Lower leg skin (tissue), 3 donors: ENCODE data around the gene KCNT2.

Experiments
- POLR2A ChIP-seq, 2 donors: fragments of 450-650 bp; IDR thresholded peaks; one replicate each; pipeline ENCODE4 v1.6.1; 2016 to 2017; ENCODE audit warnings: antibody characterized with exemption in 2 of 2, mild to moderate bottlenecking in 1 of 2, moderate library complexity in 1 of 2
- TF ChIP-seq, protein P1 (sequence below), 3 donors: fragments of 450-650 bp; IDR thresholded peaks; one replicate each; pipeline ENCODE4 v1.5.1; 2016; ENCODE audit warnings: antibody characterized with exemption in 3 of 3, mild to moderate bottlenecking in 3 of 3, moderate library complexity in 2 of 3

DNA sequence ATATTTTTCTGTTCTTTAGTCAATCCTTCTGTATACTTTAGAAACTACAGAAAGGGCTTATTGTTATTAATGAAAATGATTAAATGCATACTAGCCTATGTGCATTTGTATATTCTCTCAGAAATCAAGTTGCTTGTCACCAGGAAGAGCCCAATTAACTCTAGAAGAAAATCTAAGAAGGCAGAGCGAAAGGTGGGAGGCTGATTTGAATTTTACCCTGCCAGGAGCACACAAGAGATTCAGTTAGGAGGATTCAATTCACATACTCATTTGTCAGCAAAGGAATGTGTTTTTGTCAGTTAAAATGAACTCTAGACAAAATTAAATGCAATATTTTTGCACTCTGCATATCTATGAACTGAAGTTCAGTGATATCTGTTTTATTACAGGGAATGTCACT is 411.8 kb downstream of the KCNT2 start:
- no peak for TF ChIP-seq POLR2A (IDR thresholded peaks at IDR 0.05)
- TF ChIP-seq, protein P1, sequence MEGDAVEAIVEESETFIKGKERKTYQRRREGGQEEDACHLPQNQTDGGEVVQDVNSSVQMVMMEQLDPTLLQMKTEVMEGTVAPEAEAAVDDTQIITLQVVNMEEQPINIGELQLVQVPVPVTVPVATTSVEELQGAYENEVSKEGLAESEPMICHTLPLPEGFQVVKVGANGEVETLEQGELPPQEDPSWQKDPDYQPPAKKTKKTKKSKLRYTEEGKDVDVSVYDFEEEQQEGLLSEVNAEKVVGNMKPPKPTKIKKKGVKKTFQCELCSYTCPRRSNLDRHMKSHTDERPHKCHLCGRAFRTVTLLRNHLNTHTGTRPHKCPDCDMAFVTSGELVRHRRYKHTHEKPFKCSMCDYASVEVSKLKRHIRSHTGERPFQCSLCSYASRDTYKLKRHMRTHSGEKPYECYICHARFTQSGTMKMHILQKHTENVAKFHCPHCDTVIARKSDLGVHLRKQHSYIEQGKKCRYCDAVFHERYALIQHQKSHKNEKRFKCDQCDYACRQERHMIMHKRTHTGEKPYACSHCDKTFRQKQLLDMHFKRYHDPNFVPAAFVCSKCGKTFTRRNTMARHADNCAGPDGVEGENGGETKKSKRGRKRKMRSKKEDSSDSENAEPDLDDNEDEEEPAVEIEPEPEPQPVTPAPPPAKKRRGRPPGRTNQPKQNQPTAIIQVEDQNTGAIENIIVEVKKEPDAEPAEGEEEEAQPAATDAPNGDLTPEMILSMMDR (IDR thresholded peaks at IDR 0.05): no peak
